GM12874 (cell line): ENCODE results near the gene ZNF415.

Experiments
- TF ChIP-seq, protein P1 (sequence below): IDR thresholded peaks from 2 replicates; pipeline ENCODE4 v1.5.1; 2011; ENCODE audit warnings: low read depth, mild to moderate bottlenecking, control low read depth, low read length, moderate library complexity; ENCODE audit not compliant: insufficient read depth

Gene ZNF415

DNA sequence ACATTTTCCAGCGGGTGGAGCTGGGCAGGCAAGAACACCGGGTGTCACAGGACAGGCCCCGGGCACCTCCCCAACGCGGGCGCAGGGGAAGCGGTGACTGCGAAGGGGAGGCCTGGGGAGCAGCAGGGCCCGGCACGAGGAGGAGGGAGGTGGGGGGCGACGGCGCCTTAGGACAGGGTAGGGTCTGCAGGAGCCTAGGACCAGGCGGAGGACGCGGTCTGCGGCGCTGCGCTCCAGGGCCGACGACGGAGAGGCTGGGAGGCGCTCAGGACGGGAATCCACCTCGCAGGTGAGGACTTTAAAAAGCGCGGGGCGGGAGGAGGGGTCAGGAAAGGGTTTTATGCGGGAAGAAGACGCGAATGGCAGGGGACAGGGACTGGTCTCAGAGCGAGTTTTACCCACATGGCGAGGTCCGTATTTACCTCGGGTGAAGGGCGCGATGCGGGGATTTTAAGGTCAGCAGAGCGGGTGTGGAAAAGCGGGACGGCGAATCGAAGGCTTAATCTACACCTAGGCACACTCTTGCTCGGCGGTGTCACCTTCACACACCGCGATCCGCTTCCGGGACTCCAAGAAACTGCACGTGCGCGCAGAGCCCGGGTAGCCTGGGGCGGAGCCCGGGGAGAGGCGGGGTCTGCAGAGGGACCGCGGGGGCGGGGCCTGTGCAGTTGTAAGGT, 74.7 kb downstream of the ZNF415 start:
- TF ChIP-seq, protein P1, sequence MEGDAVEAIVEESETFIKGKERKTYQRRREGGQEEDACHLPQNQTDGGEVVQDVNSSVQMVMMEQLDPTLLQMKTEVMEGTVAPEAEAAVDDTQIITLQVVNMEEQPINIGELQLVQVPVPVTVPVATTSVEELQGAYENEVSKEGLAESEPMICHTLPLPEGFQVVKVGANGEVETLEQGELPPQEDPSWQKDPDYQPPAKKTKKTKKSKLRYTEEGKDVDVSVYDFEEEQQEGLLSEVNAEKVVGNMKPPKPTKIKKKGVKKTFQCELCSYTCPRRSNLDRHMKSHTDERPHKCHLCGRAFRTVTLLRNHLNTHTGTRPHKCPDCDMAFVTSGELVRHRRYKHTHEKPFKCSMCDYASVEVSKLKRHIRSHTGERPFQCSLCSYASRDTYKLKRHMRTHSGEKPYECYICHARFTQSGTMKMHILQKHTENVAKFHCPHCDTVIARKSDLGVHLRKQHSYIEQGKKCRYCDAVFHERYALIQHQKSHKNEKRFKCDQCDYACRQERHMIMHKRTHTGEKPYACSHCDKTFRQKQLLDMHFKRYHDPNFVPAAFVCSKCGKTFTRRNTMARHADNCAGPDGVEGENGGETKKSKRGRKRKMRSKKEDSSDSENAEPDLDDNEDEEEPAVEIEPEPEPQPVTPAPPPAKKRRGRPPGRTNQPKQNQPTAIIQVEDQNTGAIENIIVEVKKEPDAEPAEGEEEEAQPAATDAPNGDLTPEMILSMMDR = no peak
